ENCODE results near the gene TKT.

GRCh38 chr3:53288214-53288613, 32.4 kb upstream of the TKT start:
- TF ChIP-seq EZH2 (IDR thresholded peaks at IDR 0.05; ENCODE audit: borderline replicate concordance, low read length) = no peak
- no peak for TF ChIP-seq CTCF (IDR thresholded peaks at IDR 0.05; ENCODE audit: low read length)
